ENCODE results near the gene IL36G.

Gene IL36G

GRCh38 chr2:113012436-113013335 lies 34.9 kb downstream of the IL36G start:
- TF ChIP-seq, protein P1, sequence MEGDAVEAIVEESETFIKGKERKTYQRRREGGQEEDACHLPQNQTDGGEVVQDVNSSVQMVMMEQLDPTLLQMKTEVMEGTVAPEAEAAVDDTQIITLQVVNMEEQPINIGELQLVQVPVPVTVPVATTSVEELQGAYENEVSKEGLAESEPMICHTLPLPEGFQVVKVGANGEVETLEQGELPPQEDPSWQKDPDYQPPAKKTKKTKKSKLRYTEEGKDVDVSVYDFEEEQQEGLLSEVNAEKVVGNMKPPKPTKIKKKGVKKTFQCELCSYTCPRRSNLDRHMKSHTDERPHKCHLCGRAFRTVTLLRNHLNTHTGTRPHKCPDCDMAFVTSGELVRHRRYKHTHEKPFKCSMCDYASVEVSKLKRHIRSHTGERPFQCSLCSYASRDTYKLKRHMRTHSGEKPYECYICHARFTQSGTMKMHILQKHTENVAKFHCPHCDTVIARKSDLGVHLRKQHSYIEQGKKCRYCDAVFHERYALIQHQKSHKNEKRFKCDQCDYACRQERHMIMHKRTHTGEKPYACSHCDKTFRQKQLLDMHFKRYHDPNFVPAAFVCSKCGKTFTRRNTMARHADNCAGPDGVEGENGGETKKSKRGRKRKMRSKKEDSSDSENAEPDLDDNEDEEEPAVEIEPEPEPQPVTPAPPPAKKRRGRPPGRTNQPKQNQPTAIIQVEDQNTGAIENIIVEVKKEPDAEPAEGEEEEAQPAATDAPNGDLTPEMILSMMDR (IDR thresholded peaks at IDR 0.05; ENCODE audit: borderline replicate concordance, control extremely low read depth, extremely low read depth, insufficient read depth, missing control alignments): no peak
- in situ Hi-C loops (cut with MboI; ENCODE audit: low sequenced_read_pairs, unreplicated experiment): no loop called here
- DNase-seq (ENCODE audit: low spot score): no peak

GRCh38 chr2:113013336-113013661 lies 35.5 kb downstream of the IL36G start:
- in situ Hi-C loops (cut with MboI; ENCODE audit: low sequenced_read_pairs, unreplicated experiment): no loop called here

GRCh38 chr2:113014067-113014466 lies 36.3 kb downstream of the IL36G start:
- TF ChIP-seq, protein P1 (IDR thresholded peaks at IDR 0.05; ENCODE audit: borderline replicate concordance, control extremely low read depth, extremely low read depth, insufficient read depth, missing control alignments): no peak
- in situ Hi-C loops (cut with MboI; ENCODE audit: low sequenced_read_pairs, unreplicated experiment): no loop called here
- DNase-seq (ENCODE audit: low spot score): no peak

More at GRCh38 chr2:113013336-113013661, 35.5 kb downstream of the IL36G start:
- TF ChIP-seq, protein P1 (IDR thresholded peaks at IDR 0.05; ENCODE audit: borderline replicate concordance, control extremely low read depth, extremely low read depth, insufficient read depth, missing control alignments): no peak
- DNase-seq (ENCODE audit: low spot score): no peak

GRCh38 chr2:113015042-113015441 lies 37.2 kb downstream of the IL36G start:
- DNase-seq (ENCODE audit: low spot score): no peak
- TF ChIP-seq, protein P1 (IDR thresholded peaks at IDR 0.05; ENCODE audit: borderline replicate concordance, control extremely low read depth, extremely low read depth, insufficient read depth, missing control alignments): no peak
- in situ Hi-C loops (cut with MboI; ENCODE audit: low sequenced_read_pairs, unreplicated experiment): no loop called here

- TF ChIP-seq, protein P1 (IDR thresholded peaks at IDR 0.05; ENCODE audit: borderline replicate concordance, control extremely low read depth, extremely low read depth, insufficient read depth, missing control alignments): no peak
- no peak for DNase-seq (ENCODE audit: low spot score)
- in situ Hi-C loops (cut with MboI; ENCODE audit: low sequenced_read_pairs, unreplicated experiment): no loop called here
Measured at GRCh38 chr2:113015655-113016054, 37.8 kb downstream of the IL36G start.

- TF ChIP-seq, protein P1 (IDR thresholded peaks at IDR 0.05; ENCODE audit: borderline replicate concordance, control extremely low read depth, extremely low read depth, insufficient read depth, missing control alignments): no peak
- in situ Hi-C loops (cut with MboI; ENCODE audit: low sequenced_read_pairs, unreplicated experiment): no loop called here
- no peak for DNase-seq (ENCODE audit: low spot score)
Measured at GRCh38 chr2:113018509-113018908, 40.7 kb downstream of the IL36G start.
